PFSK-1 (cell line): ENCODE data around the gene TRIM34.

Source experiments
- FOXP2 ChIP-seq: optimal IDR thresholded peaks from 2 replicates; pipeline ENCODE3; 2011; ENCODE audit warnings: borderline replicate concordance, control low read depth, inconsistent platforms; ENCODE audit not compliant: insufficient read depth; ENCODE audit errors: extremely low read length, extremely low read depth
- POLR2AphosphoS5 ChIP-seq: IDR thresholded peaks from 2 replicates; pipeline ENCODE4 v1.6.1; 2012; ENCODE audit warnings: low read depth, mild to moderate bottlenecking, control low read depth, low read length, moderate library complexity
- SIN3A ChIP-seq: IDR thresholded peaks from 2 replicates; pipeline ENCODE4 v1.6.1; 2012; ENCODE audit warnings: mild to moderate bottlenecking, low read length, moderate library complexity, borderline replicate concordance; ENCODE audit not compliant: insufficient read depth

- TF ChIP-seq FOXP2, result no peak
- TF ChIP-seq POLR2AphosphoS5, result no peak
- TF ChIP-seq SIN3A, result no peak
These were observed 55.0 kb downstream of the TRIM34 start for GRCh38 chr11:5679811-5680210.
